Neural progenitor cell (in vitro differentiated cells): Measurements from ENCODE around the gene CADM1.

Experiments used
- EZH2 ChIP-seq: fragments of 200-600 bp; sonication (generic); IDR thresholded peaks from 2 replicates; pipeline ENCODE4 v1.6.1; 2017; ENCODE audit warnings: antibody characterized with exemption, mild to moderate bottlenecking, moderate library complexity
- EZH2phosphoT487 ChIP-seq: fragments of 200-600 bp; sonication (generic); IDR thresholded peaks from 2 replicates; pipeline ENCODE4 v1.6.1; 2017; ENCODE audit warnings: antibody characterized with exemption
- TF ChIP-seq, protein P1 (sequence below): fragments of 200-600 bp; sonication (generic); IDR thresholded peaks from 2 replicates; pipeline ENCODE4 v1.5.1; 2017; ENCODE audit warnings: antibody characterized with exemption, mild to moderate bottlenecking

DNA sequence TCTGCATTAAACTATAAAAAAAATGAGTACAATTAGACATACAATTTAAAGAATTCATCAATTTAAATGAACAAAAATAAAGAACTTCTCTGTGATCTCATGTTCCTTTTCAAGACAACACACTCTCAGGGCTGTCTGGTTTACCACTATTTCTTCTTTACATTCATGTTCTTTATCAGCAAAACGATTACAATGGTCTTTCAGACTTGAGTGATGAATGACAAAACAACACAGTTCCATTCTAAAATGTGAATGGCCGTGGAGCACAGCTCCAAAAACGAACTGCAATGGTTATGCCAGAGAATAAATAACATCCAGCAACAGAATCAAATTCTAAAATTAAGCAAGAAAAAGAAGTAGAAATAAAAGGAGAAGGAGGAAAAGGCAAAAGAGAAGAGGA lies 113.1 kb downstream of the CADM1 start:
- TF ChIP-seq, protein P1, sequence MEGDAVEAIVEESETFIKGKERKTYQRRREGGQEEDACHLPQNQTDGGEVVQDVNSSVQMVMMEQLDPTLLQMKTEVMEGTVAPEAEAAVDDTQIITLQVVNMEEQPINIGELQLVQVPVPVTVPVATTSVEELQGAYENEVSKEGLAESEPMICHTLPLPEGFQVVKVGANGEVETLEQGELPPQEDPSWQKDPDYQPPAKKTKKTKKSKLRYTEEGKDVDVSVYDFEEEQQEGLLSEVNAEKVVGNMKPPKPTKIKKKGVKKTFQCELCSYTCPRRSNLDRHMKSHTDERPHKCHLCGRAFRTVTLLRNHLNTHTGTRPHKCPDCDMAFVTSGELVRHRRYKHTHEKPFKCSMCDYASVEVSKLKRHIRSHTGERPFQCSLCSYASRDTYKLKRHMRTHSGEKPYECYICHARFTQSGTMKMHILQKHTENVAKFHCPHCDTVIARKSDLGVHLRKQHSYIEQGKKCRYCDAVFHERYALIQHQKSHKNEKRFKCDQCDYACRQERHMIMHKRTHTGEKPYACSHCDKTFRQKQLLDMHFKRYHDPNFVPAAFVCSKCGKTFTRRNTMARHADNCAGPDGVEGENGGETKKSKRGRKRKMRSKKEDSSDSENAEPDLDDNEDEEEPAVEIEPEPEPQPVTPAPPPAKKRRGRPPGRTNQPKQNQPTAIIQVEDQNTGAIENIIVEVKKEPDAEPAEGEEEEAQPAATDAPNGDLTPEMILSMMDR = no peak
- no peak for TF ChIP-seq EZH2phosphoT487
- no peak for TF ChIP-seq EZH2
